HCT116 (cell line): ENCODE measurements around the gene RASGEF1B. TPM values are rescaled to one million over a fixed set of nuclear protein-coding genes. Genes with fewer than 3 reads are reported as not detected.

Experiments
- ATAC-seq: fragments of 200-7000 bp; cut with Tn5 transposase; 2 replicates; pipeline ENCODE4 v1.9.1; 2020; ENCODE audit warnings: mild to moderate bottlenecking, moderate library complexity
- BruUV-seq: library from RNA; stranded (reverse); fragments of 400-500 nt; replicated peaks from 2 replicates; lab custom pipeline; 2021; lab: Mats Ljungman, UMichigan
- CTCF ChIA-PET: fragments of 300-600 bp; sonication (Branson Sonifier 250); formaldehyde crosslinking; loops from one replicate; lab custom pipeline; 2021; ENCODE audit warnings: antibody characterized with exemption; lab: Charles Lee
- POLR2A ChIA-PET: fragments of 300-600, 350-600 bp; sonication (Branson Sonifier 250); formaldehyde crosslinking; loops from one replicate; lab custom pipeline; 2021; ENCODE audit warnings: antibody characterized with exemption; lab: Charles Lee
- RAD21 ChIA-PET, 2 experiments: fragments of 300-600 bp; sonication (Branson Sonifier 250); formaldehyde crosslinking; loops; one replicate each; lab custom pipeline; 2023; ENCODE audit warnings: low total read pairs in 2 of 2; ENCODE audit not compliant: uncharacterized antibody in 2 of 2, unreplicated experiment in 2 of 2, low non-redundant PET in 1 of 2; lab: Charles Lee
- DNase-seq: peaks from one replicate; pipeline ENCODE4 v3.0.0-alpha.2; 2010; ENCODE audit warnings: low read depth, low spot score
- H2AFZ ChIP-seq: fragments of 200-600 bp; shearing (Covaris generic), sonication (generic); 2 replicates; pipeline ENCODE4 v1.6.1; 2017; ENCODE audit warnings: low read depth, mixed run types, mixed read lengths, antibody characterized with exemption, low read length; ENCODE audit not compliant: poor library complexity, severe bottlenecking
- H3K27ac ChIP-seq: 2 replicates; pipeline ENCODE4 v1.5.1; 2012; ENCODE audit warnings: low read depth, low read length
- H3K27me3 ChIP-seq: fragments of 200-600 bp; sonication (generic); 2 replicates; pipeline ENCODE4 v1.6.1; 2016; ENCODE audit warnings: mixed run types, low read length, mixed read lengths; ENCODE audit not compliant: insufficient read depth
- H3K36me3 ChIP-seq, 2 experiments: fragments of 200-500 bp in 1 of 2; fragments of 200-600 bp in 1 of 2; sonication (Bioruptor generic) in 1 of 2; sonication (generic) in 1 of 2; 2 replicates each; pipeline versions ENCODE4 v1.5.1 to v1.6.1; 2014 to 2016; ENCODE audit warnings: low read length in 2 of 2, inconsistent platforms in 1 of 2, mixed read lengths in 1 of 2, mixed run types in 1 of 2; ENCODE audit not compliant: insufficient read depth in 2 of 2, control insufficient read depth in 1 of 2
- H3K4me1 ChIP-seq, 2 experiments: fragments of 200-600 bp in 1 of 2; sonication (generic) in 1 of 2; 2 replicates each; pipeline versions ENCODE4 v1.5.1 to v1.6.1; 2012 to 2017; ENCODE audit warnings: low read length in 2 of 2, inconsistent platforms in 1 of 2, mild to moderate bottlenecking in 1 of 2, mixed read lengths in 1 of 2, mixed run types in 1 of 2, moderate library complexity in 1 of 2; ENCODE audit not compliant: insufficient read depth in 2 of 2, control insufficient read depth in 1 of 2
- H3K4me2 ChIP-seq: fragments of 200-600 bp; sonication (generic); 2 replicates; pipeline ENCODE4 v1.6.1; 2017; ENCODE audit warnings: mixed run types, low read length, mixed read lengths
- H3K4me3 ChIP-seq, 2 experiments: fragments of 200-600 bp in 1 of 2; sonication (generic) in 1 of 2; replicated peaks in 1 of 2; 2 replicates each; pipeline ENCODE4 v1.5.1; 2011 to 2016; ENCODE audit warnings: low read length in 2 of 2, control low read depth in 1 of 2, low read depth in 1 of 2, mild to moderate bottlenecking in 1 of 2, mixed read lengths in 1 of 2, mixed run types in 1 of 2
- H3K79me2 ChIP-seq: fragments of 200-600 bp; sonication (generic); 2 replicates; pipeline ENCODE4 v1.6.1; 2017; ENCODE audit warnings: mild to moderate bottlenecking, mixed run types, low read length, moderate library complexity, mixed read lengths; ENCODE audit not compliant: insufficient read depth
- H3K9ac ChIP-seq: fragments of 200-600 bp; sonication (generic); 2 replicates; pipeline ENCODE4 v1.6.1; 2016; ENCODE audit warnings: low read length, mixed read lengths
- H3K9me2 ChIP-seq: fragments of 200-600 bp; sonication (generic), shearing (Covaris generic); 2 replicates; pipeline ENCODE4 v1.6.1; 2017; ENCODE audit warnings: mixed run types, mild to moderate bottlenecking, moderate library complexity; ENCODE audit not compliant: insufficient read depth
- H3K9me3 ChIP-seq, 2 experiments: fragments of 200-500 bp in 1 of 2; fragments of 200-600 bp in 1 of 2; sonication (Bioruptor generic) in 1 of 2; sonication (generic) in 1 of 2; 2 replicates each; pipeline ENCODE4 v1.6.1; 2014 to 2017; ENCODE audit warnings: low read length in 2 of 2, mixed read lengths in 2 of 2, inconsistent platforms in 1 of 2, low read depth in 1 of 2, mild to moderate bottlenecking in 1 of 2, mixed run types in 1 of 2, moderate library complexity in 1 of 2; ENCODE audit not compliant: control insufficient read depth in 1 of 2, insufficient read depth in 1 of 2
- H4K20me1 ChIP-seq: fragments of 200-600 bp; sonication (generic), shearing (Covaris generic); 2 replicates; pipeline ENCODE4 v1.6.1; 2017; ENCODE audit warnings: mixed run types, mild to moderate bottlenecking, moderate library complexity; ENCODE audit not compliant: insufficient read depth
- ATF3 ChIP-seq: IDR thresholded peaks from 2 replicates; pipeline ENCODE4 v1.6.1; 2012
- CEBPB ChIP-seq: IDR thresholded peaks from 2 replicates; pipeline ENCODE4 v1.6.1; 2012; ENCODE audit warnings: low read depth
- ELF1 ChIP-seq: IDR thresholded peaks from 2 replicates; pipeline ENCODE4 v1.6.1; 2012; ENCODE audit warnings: low read depth, borderline replicate concordance
- EZH2 ChIP-seq: fragments of 200-600 bp; sonication (generic); IDR thresholded peaks from 2 replicates; pipeline ENCODE4 v1.6.1; 2017; ENCODE audit warnings: antibody characterized with exemption, mixed run types
- EZH2phosphoT487 ChIP-seq: fragments of 200-600 bp; IDR thresholded peaks from 2 replicates; pipeline ENCODE4 v1.6.1; 2018; ENCODE audit warnings: antibody characterized with exemption, borderline replicate concordance
- FOSL1 ChIP-seq: IDR thresholded peaks from 2 replicates; pipeline ENCODE4 v1.6.1; 2012; ENCODE audit warnings: low read depth
- JUND ChIP-seq: IDR thresholded peaks from 2 replicates; pipeline ENCODE4 v1.6.1; 2012
- MAX ChIP-seq: IDR thresholded peaks from 2 replicates; pipeline ENCODE4 v1.6.1; 2012
- POLR2A ChIP-seq: IDR thresholded peaks from 2 replicates; pipeline ENCODE4 v1.7.0; 2011; ENCODE audit warnings: borderline replicate concordance; ENCODE audit not compliant: insufficient read depth, insufficient read length; ENCODE audit errors: extremely low read depth
- RAD21 ChIP-seq: IDR thresholded peaks from 2 replicates; pipeline ENCODE4 v1.6.1; 2012; ENCODE audit warnings: low read depth, mild to moderate bottlenecking
- SP1 ChIP-seq: IDR thresholded peaks from 2 replicates; pipeline ENCODE4 v1.6.1; 2012; ENCODE audit warnings: low read depth
- TCF7L2 ChIP-seq: IDR thresholded peaks from 2 replicates; pipeline ENCODE4 v1.7.0; 2011; ENCODE audit warnings: borderline replicate concordance, inconsistent platforms; ENCODE audit not compliant: insufficient read depth, insufficient read length; ENCODE audit errors: extremely low read depth
- ZFX ChIP-seq: fragments of 450-650 bp; IDR thresholded peaks from 2 replicates; pipeline ENCODE4 v1.6.1; 2017
- ZNF274 ChIP-seq: fragments of 200-500 bp; sonication (Bioruptor generic); IDR thresholded peaks from 2 replicates; pipeline ENCODE4 v1.6.1; 2014; ENCODE audit warnings: mild to moderate bottlenecking, low read depth, low read length, inconsistent platforms
- intact Hi-C: fragments of 100-400 bp; cut with micrococcal nuclease; formaldehyde crosslinking; loops from 2 replicates; pipeline ENCODE4 v1.10.0; 2022
- total RNA-seq: library from RNA; stranded (reverse); gene quantifications from one replicate; pipeline ENCODE4 v1.2.1, GENCODE V29; 2021; ENCODE audit not compliant: unreplicated experiment

RASGEF1B gene
- total RNA-seq, 1 experiment from 2014 or later, result 0.25 TPM

GRCh38 chr4:81503586-81503985 lies 31.9 kb upstream of the RASGEF1B start:
- Histone ChIP-seq H3K27me3 (peaks cover 42% of the 10 kb centered on the region; the same call in 1 of the 2 replicates), H3K79me2 (no peaks in the 10 kb centered on the region), H3K9me3 (no peaks in the 10 kb centered on the region), H3K9me2 (no peaks in the 10 kb centered on the region), H3K36me3 (no peaks in the 10 kb centered on the region), H3K9ac (no peak overlapping the region), H3K4me2 (no peak overlapping the region), H4K20me1 (no peaks in the 10 kb centered on the region), H3K27ac (no peak overlapping the region), H3K4me3 (no peak overlapping the region), H3K4me1 (no peaks in the 10 kb centered on the region), H2AFZ (no peak overlapping the region)
- POLR2A ChIA-PET, result no interaction called here
- ATAC-seq (no peak), DNase-seq (no peak)
- TF ChIP-seq ELF1, result no peak
- TF ChIP-seq TCF7L2, result no peak
- no peak for TF ChIP-seq SP1
- TF ChIP-seq POLR2A, result no peak
- no peak for TF ChIP-seq CEBPB
- no peak for TF ChIP-seq ZNF274
- TF ChIP-seq MAX, result no peak
- TF ChIP-seq FOSL1, result no peak
- TF ChIP-seq EZH2, result no peak
- TF ChIP-seq RAD21, result no peak
- TF ChIP-seq EZH2phosphoT487, result no peak
- no peak for TF ChIP-seq JUND
- TF ChIP-seq ATF3, result no peak
- no TSS peak for BruUV-seq
- CTCF ChIA-PET, result no interaction called here
- RAD21 ChIA-PET, result no interaction called here
- intact Hi-C loops, result no loop called here

GRCh38 chr4:81502564-81502963 lies 30.9 kb upstream of the RASGEF1B start:
- peaks cover 49% of the 10 kb centered on the region; the same call in 1 of the 2 replicates for H3K27me3 ChIP-seq
- ChIA-PET CTCF (no interaction called here), RAD21 (no interaction called here), POLR2A (no interaction called here)
- H3K36me3 ChIP-seq, result no peaks in the 10 kb centered on the region
- H2AFZ ChIP-seq, result no peak overlapping the region
- ATAC-seq, result no peak
- H3K79me2 ChIP-seq, result no peaks in the 10 kb centered on the region
- no peaks in the 10 kb centered on the region for H3K4me1 ChIP-seq
- no peak overlapping the region for H3K4me2 ChIP-seq
- H3K9me3 ChIP-seq, result no peaks in the 10 kb centered on the region
- H3K9me2 ChIP-seq, result no peaks in the 10 kb centered on the region
- no peaks in the 10 kb centered on the region for H4K20me1 ChIP-seq
- no TSS peak for BruUV-seq
- no peak overlapping the region for H3K9ac ChIP-seq
- intact Hi-C loops, result no loop called here
- no peak overlapping the region for H3K4me3 ChIP-seq
- no peak for DNase-seq
- H3K27ac ChIP-seq, result no peak overlapping the region
- TF ChIP-seq ZFX (no peak), CEBPB (no peak), POLR2A (no peak)
